HG02571 (cell line): ENCODE data around the gene EIF1AD.
A peak's percentile ranks its signal among the peaks of the same experiment; 100 is the strongest.

Experiments used
- ATAC-seq: cut with Tn5 transposase; IDR thresholded peaks from one replicate; pipeline ENCODE4 v1.9.1; 2021; ENCODE audit warnings: mild to moderate bottlenecking, moderate library complexity; ENCODE audit not compliant: unreplicated experiment

The EIF1AD gene

DNA sequence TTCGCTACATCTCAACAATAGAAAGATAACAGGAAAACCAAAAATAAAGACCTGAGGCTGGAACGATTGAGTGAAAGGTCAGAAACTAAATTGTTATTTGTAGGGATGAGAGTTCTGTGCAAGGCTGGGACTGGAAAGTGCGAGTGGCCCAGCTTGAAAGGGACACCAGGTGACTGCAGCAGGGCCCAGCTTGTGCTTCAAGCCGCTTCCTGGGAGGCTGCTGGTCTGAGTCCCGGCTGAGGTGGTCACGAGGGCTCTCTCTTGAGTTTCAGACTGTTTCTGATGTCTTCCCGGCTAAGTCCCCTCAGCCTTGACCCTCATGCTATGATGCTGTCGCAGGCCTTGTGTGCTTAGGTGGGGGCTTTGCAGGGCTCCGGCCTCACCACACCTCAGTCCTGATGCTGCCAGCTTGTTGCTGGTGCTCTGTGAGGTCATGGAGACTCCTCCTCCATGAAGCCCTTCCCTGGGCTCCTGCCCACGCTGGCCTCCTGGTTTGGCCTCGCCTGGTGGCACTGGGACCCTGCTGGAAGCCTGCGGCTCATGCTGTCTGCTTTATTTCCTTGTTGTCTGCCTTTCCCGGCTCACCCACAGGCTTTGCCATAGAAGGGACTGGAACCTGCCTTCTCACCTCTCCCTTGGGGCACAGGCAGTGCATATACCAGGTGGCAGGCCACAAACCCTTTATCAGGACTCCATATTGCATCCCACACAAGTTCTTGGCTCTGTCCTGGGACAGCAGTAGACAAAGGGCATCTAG, 4.4 kb upstream of the EIF1AD start:
- no peak for ATAC-seq

DNA sequence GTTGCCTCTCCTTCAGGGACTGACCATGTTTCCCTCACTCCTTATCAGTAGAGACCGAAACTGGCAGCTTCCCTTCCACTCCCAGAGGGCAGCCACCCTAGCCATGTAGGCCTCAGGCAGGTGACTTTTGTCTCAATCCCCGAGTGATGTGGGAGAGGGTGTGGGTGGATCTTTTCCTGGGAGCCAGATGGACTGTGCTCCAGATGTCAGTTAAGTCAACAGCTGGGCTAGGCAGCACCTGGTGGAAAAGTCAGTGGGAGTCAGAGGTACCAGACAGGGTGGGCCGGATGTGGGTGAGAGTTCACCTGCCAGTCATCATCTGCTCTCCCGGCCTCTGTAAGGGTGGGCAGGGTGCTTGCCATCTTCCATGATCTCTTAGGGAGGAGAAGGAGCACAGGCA, 2.2 kb upstream of the EIF1AD start:
- ATAC-seq, result no peak

DNA sequence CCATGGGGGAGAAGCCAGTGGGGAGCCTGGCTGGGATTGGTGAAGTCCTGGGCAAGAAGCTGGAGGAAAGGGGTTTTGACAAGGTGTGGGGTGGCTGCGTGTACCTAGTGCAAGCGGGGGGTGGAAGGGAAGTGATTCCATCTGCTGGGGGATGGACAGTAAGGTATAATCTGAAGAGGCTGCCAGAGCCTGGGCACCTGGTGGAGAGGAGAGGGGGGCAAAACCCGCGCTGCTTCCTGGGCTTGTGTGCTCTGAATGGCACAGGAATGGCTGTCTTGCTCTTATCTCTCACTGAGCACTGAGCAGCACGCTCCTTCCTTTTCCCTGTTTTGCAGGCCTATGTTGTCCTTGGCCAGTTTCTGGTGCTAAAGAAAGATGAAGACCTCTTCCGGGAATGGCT, 1.3 kb upstream of the EIF1AD start:
- ATAC-seq, result no peak

DNA sequence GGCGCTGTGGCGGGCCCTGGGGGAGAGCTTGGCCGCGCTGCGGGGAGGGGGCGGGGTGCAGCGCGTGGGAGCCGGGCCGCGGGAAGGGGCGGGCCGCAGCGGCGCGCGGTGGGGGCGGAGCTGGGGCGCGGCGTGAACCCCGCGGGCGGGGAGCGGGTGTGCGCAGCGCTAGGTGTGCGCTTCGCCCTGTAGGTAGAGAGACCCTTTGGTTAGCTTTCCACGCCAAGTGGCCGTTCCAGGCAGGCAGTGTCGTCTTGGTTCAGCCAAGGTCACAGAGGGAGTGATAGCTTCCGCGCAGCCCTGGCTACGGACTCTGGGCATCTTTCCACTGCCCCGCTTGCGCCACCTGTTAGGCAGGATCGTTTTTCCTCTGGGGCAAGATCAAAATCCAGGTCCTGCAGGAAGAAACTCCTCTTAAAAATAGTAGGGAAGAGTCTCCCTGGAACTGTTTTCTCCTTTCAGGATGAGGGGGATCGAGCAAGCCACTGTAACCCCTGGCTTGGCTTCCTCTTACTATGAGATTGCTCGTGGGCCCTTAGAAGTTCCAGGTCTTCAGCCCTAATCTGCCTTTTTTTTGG, 780 bp upstream of the EIF1AD start:
- ATAC-seq, result peak; percentile 48

DNA sequence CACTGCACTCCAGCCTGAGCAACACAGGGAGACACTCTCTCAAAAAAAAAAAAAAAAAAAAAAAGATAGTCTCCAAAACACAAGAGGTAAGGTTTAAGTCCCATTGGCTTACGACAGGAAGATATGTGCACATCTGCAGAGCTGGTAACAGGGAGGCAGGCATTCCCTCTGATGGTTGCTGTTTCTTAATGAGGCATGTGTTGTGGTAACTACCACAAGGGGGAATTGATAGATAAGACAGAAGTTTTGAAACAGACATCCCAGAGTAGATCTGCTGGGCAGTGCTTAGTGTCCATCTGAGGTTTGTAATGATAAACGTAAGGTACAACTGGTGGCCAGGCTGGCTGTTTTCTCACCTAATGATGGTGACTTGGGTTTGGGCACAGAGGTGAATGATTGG, 4.7 kb downstream of the EIF1AD start:
- no peak for ATAC-seq

DNA sequence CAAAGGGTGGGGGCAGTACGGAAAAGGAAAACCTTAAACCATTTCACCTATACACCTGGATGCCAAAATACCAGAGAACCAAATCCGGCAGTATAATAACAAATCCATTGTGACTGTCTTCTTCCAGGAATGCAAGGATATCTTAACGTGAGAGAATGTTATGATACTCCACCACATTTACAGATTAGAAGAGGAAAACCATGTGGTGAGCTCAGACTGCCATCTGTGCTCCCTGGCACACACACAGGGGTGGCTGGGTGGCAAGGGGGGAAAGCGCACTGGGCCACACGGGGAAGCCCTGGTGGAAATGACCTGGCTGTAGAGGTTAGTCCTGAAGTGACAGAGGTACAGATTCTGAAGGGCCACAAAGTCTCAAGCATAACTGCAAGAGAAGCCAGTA, 9.9 kb downstream of the EIF1AD start:
- no peak for ATAC-seq

DNA sequence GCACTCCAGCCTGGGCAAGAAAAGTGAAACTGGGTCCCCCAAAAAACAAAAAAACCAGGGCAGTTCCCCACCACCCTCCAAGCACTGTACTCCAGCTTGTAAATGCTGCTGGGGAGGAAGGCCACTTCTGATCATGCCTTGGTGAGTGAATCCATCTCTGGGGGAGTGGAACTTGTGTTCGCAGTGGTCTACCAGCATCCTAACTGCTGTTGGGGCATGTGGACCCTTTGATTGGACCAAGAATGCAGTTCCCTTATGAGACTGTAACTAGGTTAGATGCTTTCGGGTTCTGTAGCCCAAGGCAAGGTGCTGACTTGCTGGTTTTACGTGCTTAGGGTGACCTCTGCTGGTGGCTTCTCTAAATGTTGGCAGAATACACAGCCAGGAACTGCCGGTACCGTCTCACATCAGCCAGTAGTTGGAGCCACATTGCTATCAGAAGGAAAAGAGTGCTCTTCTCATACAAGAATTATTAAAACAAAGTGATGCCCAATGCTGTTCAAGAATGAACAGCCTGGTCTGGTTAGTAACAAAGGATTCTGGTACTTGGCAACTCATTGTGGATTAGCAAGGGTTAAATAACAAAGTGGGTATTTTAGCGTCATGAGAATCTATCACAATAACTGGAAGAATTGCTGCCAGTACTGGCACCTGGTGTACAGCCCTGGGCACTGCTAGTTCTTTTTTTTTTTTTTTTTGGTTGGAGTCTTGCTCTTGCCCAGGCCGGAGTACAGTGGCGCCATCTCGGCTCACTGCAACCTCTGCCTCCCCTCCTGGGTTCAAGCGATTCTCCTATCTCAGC, 13.0 kb downstream of the EIF1AD start:
- ATAC-seq, result no peak

DNA sequence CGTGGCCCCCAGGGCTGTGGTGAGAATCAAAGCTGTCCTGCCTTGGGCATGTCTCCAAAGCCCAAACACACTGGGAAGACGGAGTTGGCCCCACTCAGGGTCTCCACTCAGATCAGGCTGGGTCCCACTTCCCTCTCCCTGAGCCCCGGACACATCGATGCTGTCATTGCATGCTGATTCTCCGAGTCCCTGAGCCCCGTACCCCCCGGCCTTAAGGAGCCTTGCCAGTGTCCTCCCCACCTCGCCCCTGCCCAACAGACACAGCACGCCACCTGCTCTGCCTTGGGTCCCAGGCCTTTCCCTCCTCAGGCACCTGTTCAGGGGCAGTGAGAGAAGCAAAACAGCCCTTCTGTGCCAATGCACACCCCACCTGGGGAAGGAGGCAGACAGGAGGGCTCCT, 14.6 kb downstream of the EIF1AD start:
- no peak for ATAC-seq

DNA sequence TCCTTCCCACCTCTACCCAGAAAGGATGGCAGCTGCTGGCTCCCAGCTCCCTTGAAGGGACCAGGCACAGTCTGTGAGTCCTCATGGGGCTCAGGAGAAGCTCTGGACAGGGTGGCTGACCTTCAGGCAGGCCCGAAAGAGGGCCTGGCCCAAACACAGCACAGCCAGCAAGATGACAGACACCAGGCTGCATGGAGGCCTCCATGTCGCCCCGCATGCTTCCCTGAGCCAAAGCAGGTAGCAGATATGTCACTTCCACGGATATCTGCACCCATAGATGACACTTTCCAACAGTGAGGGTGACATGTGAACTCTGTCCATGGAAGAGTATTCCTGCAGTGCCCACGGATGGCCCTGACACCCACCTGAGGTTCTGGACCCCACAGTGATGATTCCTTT, 18.4 kb downstream of the EIF1AD start:
- no peak for ATAC-seq

DNA sequence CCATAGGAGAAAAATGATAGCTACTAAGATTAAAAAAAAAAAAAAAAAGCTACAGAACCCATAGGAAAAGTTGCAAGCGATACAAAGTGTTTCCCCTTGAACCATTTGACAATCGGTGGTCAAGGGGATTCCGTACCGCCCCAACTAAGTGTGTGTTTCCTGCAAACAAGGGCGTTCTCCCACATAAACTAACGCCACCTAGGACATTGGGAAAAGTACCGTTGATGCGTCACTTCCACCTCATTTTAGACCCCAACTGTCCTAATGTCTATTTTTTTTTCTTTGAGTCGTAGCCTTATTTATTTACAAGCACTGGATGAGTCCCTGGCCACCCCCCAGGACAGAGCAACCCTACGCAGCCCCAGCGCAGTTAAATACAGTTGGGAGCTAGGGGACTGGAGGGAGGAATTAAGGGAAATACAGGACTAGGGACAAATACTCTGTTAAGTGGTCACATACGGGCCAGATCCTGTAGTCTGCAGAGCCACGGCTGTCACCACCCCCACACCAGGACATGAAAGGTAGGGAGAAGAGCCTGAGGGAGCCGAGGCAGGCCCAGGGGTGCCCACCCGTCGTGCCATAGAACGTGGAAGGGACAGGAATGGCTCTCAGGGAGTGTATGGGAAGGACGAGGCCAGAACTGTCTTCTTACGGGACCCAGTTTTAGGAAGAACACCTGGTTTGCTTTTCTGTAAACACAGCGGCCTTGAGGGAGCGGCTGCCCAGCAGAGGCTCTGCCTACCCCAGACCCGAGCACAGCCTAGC, 19.0 kb downstream of the EIF1AD start:
- ATAC-seq, result no peak

DNA sequence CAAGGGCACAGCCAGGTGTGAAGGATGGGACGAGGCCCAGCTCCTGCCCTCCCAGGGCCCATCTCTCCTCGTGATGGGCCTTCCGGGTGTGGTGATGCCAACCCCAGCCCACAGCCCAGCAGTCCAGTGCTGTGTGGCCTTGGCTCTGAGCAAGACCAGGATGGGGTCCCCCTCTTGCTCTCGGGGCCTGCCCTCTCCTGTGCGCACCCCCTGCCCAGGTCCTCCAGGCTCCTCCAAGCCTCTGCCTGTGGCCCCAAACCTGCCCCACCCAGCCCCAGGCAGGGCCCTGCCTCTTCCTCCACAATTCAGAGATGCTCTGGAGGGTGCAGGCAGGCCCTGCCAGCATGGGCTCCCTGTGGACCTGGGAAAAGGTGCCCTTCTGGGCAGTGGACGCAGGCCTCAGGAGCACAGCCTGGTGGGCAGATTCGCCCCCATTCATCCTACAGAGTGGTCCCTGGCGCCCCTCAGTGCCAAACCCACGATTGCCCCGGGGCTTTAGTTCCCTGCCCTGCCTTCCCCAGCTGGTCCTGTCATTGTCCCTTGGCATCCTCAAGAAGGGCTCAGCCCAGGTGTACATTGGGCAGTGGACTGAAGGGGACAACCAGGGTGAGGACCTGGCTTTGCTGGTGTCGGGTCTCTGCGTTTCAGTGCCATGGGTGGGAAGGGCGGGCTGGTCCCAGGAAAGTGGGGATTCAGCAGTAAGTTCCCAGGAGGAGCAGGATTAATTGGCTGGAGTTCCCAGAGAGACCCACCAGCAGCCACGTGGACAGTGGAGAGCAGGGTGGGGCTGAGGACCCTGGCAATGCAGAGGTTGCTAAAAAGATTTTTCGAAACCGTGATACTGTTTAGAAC, 19.8 kb downstream of the EIF1AD start:
- ATAC-seq, result no peak

DNA sequence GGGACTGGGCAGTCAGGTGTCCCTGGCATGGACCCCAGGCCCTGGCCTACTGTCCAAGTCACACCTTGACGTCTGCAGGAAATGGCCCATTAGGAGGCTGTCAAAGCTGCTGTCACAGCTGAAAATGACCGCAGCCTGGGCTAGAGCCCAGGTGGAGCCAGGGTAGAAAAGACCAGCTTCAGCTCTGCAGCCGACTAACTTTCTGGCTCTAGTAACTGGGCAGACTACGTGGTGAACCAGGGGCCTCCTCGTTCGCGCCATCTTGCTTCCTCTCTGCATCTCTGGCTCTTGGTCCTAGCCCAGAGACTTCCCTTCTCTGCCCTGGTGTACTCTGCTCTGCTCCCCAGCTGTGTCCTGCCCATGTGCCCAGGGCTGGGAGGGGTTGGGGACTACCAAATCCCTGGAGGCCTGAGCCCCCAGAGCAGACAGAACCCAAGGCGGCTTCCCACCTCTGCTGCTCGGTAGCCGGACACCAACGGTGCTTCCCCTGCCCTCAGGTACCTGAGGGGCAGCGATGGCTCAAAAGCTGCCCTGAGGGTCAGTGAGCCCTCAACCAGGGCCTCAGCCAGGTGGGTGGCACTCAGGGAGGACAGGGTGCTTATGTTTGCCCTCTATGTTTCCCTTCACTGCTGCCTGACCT, 20.7 kb downstream of the EIF1AD start:
- no peak for ATAC-seq

DNA sequence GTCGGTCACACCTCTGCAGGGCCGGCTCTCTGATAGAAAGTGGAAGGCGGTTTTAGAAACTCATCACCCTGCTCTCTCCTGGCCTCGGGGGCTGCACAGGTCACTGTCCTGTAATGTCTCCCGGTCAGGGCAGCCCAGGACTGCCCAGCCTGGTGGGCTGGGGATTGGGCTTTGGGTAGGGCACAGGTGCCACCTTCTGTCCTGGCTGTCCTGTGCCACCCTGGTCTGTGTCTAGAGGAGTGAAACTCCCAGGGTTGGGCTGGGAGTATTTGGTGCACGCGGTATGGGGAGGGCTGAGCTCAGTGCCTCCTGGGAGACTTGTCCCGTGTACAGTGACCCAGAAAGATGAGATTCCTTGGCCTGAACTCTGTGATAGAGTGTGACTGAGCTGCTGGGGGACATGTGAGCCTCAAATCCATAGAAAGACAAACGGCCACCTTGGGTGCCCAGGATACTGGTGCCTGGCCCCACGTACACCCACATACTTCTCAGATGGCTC, 22.6 kb downstream of the EIF1AD start:
- no peak for ATAC-seq

DNA sequence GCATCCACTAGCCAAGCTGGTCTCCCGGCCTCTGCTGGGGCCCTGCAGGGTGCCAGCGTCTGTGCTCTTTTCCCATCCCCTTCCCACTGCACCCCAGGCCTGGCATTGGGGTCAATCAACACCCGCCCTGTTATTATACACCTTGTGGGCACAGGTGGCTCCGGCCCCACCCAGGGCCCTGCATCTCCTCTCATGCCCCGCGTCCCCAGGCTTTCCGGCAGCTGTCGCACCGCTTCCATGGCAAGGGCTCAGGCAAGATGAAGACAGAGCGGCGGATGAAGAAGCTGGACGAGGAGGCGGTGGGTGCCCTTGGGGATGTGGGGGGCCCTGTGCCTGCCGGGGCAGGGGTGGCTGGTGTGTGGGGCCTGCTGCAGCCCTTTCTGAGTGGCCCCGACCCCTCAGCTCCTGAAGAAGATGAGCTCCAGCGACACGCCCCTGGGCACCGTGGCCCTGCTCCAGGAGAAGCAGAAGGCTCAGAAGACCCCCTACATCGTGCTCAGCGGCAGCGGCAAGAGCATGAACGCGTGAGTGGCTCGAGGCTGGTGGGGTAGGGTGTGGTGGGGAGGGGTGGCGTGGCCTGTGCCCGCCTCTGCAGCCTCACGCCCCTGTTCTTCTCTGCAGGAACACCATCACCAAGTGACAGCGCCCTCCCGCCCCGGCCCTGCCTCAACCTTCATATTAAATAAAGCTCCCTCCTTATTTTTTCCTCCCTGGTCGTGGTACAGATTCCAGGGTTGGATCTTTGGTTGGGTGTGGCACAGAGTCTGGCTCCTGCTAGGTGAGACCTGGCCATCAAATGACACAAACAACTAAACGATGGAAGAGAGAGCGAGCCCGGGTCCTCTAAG, 23.3 kb downstream of the EIF1AD start:
- ATAC-seq, result no peak

DNA sequence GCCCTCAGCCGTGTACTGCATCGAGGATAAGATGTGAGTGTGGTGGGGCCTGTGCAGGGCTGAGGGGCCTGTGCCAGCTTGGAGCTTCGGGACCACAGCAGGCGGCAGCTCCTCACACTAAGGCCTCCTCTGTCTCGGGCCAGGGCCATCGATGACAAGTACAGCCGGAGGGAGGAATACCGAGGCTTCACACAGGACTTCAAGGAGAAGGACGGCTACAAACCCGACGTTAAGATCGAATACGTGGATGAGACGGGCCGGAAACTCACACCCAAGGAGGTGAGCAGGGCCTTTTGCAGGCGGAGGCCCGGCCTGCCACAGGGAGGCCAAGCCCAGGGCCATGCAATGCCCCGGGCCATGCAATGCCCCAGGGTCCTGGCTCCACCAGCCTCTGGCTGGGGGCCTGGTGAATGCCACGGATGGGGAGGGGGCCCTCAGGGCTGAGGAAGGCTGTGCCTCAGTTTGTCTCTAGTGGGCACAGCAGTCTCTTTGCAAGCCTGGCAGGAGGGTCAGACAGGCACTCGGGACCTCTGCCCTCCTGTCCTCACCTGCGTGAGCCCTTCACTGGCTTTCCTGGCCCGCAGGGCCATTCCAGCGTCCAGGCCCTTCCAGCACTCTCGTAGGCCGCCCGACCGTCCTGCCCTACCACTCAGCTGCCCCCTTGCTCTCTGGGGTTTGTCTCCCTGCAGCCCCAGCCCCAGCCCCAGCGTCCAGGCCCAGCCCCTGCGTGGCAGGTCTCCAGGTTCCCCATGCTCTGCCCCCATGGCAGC, 24.2 kb downstream of the EIF1AD start:
- ATAC-seq, result no peak

DNA sequence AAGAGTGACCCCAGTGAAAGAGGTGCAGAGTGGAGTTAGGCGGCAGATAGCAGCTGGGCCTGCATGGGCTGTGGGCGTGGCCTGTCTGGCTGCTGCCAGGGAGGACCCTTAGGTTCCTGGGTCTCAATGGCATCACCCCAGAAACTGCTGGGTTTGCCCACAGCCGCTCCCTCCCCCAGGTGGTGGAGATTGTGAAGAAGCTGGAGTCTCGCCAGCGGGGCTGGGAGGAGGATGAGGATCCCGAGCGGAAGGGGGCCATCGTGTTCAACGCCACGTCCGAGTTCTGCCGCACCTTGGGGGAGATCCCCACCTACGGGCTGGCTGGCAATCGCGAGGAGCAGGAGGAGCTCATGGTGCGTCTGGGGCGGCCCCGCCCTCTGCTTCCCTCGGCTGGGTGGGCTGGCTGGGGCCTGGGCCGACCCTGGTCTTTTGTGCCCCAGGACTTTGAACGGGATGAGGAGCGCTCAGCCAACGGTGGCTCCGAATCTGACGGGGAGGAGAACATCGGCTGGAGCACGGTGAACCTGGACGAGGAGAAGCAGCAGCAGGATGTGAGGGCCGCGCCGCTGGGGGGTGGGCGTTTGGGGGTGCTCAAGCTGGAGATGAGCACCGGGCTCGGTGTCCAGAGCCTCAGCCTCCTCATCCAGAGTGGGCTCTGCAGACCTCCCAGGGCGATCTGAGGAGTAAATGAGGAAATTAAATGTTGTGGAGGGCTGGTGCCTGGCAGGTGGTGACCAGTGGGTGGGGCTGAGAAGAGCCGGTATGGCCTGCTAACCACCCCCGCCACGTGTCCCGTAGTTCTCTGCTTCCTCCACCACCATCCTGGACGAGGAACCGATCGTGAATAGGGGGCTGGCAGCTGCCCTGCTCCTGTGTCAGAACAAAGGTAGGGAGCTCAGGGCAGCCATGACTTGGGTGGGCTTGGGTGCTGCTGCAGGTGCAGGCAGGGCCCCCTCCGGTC, 25.5 kb downstream of the EIF1AD start:
- ATAC-seq, result no peak

DNA sequence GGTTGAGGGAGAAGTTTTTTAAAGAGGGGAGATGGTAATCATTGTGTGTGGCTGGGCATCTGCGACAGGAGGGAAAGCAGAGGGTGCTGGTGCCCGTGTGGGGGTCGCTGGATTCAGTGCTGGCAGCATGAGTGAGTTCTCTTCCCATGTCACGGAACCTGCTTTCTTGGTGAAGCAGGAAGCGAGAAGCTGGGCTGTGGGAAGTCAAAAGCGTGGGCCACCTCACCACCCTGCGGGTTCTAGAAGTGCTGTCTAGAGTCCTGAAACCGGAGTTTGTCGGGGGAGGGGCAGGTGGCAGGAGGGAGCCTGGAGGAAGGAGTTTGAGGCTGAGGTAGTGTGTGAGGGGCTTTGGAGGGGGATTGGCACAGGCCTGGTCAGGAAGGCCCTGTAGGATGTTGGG, 26.2 kb downstream of the EIF1AD start:
- no peak for ATAC-seq
